ENCODE results near the gene DOCK4.

DOCK4 gene

GRCh38 chr7:112248598-112248997 lies 42.4 kb upstream of the DOCK4 start:
- no peak overlapping the region for H3K27ac ChIP-seq (ENCODE audit: low read depth, low read length)
- H3K9me3 ChIP-seq (ENCODE audit: insufficient read depth, low read length) = no peaks in the 10 kb centered on the region

GRCh38 chr7:112238852-112239610 lies 32.8 kb upstream of the DOCK4 start:
- no peak overlapping the region for H3K4me3 ChIP-seq (ENCODE audit: insufficient read depth, low read length, poor library complexity, severe bottlenecking)
- no peaks in the 10 kb centered on the region for H3K9me2 ChIP-seq (replicated peaks; ENCODE audit: insufficient read depth, low read length)
- no peaks in the 10 kb centered on the region for H3K27me3 ChIP-seq (ENCODE audit: low read length)
- no peak overlapping the region for H3K4me2 ChIP-seq (ENCODE audit: low read depth, low read length, poor library complexity, severe bottlenecking)
- H2AFZ ChIP-seq (ENCODE audit: low read depth, low read length, severe bottlenecking) = no peak overlapping the region
- H3K79me2 ChIP-seq (ENCODE audit: insufficient read depth, low read length) = no peaks in the 10 kb centered on the region
- H3K36me3 ChIP-seq (ENCODE audit: low read length) = no peaks in the 10 kb centered on the region
- H3K9me3 ChIP-seq (ENCODE audit: insufficient read depth, low read length) = no peaks in the 10 kb centered on the region
- no peak overlapping the region for H3K9ac ChIP-seq (ENCODE audit: low read length)
- TF ChIP-seq CTCF (IDR thresholded peaks at IDR 0.05; ENCODE audit: insufficient read depth, low read length, poor library complexity, severe bottlenecking) (no peak), EZH2phosphoT487 (conservative IDR thresholded peaks at IDR 0.05; ENCODE audit: low read length) (no peak)
- H3F3A ChIP-seq (ENCODE audit: insufficient read depth) = no peaks in the 10 kb centered on the region
- H4K20me1 ChIP-seq (ENCODE audit: low read depth, low read length) = no peaks in the 10 kb centered on the region
- H3K27ac ChIP-seq (ENCODE audit: low read depth, low read length) = no peak overlapping the region

More at GRCh38 chr7:112248598-112248997, 42.4 kb upstream of the DOCK4 start:
- Histone ChIP-seq H3K4me3 (ENCODE audit: insufficient read depth, low read length, poor library complexity, severe bottlenecking) (no peak overlapping the region), H3K4me2 (ENCODE audit: low read depth, low read length, poor library complexity, severe bottlenecking) (no peak overlapping the region), H3K79me2 (ENCODE audit: insufficient read depth, low read length) (no peaks in the 10 kb centered on the region), H3K9me2 (replicated peaks; ENCODE audit: insufficient read depth, low read length) (no peaks in the 10 kb centered on the region), H3K27me3 (ENCODE audit: low read length) (no peaks in the 10 kb centered on the region), H2AFZ (ENCODE audit: low read depth, low read length, severe bottlenecking) (no peak overlapping the region), H3K9ac (ENCODE audit: low read length) (no peak overlapping the region), H3K36me3 (ENCODE audit: low read length) (no peaks in the 10 kb centered on the region), H3F3A (ENCODE audit: insufficient read depth) (no peaks in the 10 kb centered on the region), H4K20me1 (ENCODE audit: low read depth, low read length) (peaks cover under 1% of the 10 kb centered on the region; the same call in 1 of the 2 replicates)
- TF ChIP-seq CTCF (IDR thresholded peaks at IDR 0.05; ENCODE audit: insufficient read depth, low read length, poor library complexity, severe bottlenecking) (no peak), EZH2phosphoT487 (conservative IDR thresholded peaks at IDR 0.05; ENCODE audit: low read length) (no peak)

GRCh38 chr7:112238330-112238729 lies 32.1 kb upstream of the DOCK4 start:
- Histone ChIP-seq H3F3A (ENCODE audit: insufficient read depth) (no peaks in the 10 kb centered on the region), H3K4me2 (ENCODE audit: low read depth, low read length, poor library complexity, severe bottlenecking) (no peak overlapping the region), H4K20me1 (ENCODE audit: low read depth, low read length) (no peaks in the 10 kb centered on the region), H3K79me2 (ENCODE audit: insufficient read depth, low read length) (no peaks in the 10 kb centered on the region), H3K27ac (ENCODE audit: low read depth, low read length) (no peak overlapping the region), H3K27me3 (ENCODE audit: low read length) (no peaks in the 10 kb centered on the region), H3K9me2 (replicated peaks; ENCODE audit: insufficient read depth, low read length) (no peaks in the 10 kb centered on the region), H3K9me3 (ENCODE audit: insufficient read depth, low read length) (no peaks in the 10 kb centered on the region), H3K4me3 (ENCODE audit: insufficient read depth, low read length, poor library complexity, severe bottlenecking) (no peak overlapping the region), H3K36me3 (ENCODE audit: low read length) (no peaks in the 10 kb centered on the region), H2AFZ (ENCODE audit: low read depth, low read length, severe bottlenecking) (no peak overlapping the region), H3K9ac (ENCODE audit: low read length) (no peak overlapping the region)
- no peak for TF ChIP-seq EZH2phosphoT487 (conservative IDR thresholded peaks at IDR 0.05; ENCODE audit: low read length)
- TF ChIP-seq CTCF (IDR thresholded peaks at IDR 0.05; ENCODE audit: insufficient read depth, low read length, poor library complexity, severe bottlenecking) = no peak
